Lower lobe of right lung (tissue), 2 donors: ENCODE data around the gene UBA7. TPM values are rescaled to one million over a fixed set of nuclear protein-coding genes. Genes with fewer than 3 reads are reported as not detected.
A peak's percentile ranks its signal among the peaks of the same experiment; 100 is the strongest.

ENCODE experiments used
- ATAC-seq, 2 donors: fragments of 200-7000 bp; cut with Tn5 transposase; one replicate each; pipeline ENCODE4 v1.9.1; 2020 to 2022; ENCODE audit warnings: mild to moderate bottlenecking in 2 of 2, moderate library complexity in 2 of 2
- DNase-seq: peaks from one replicate; pipeline ENCODE4 v3.0.0-alpha.2; 2020
- H3K27ac ChIP-seq: fragments of 200-600 bp; one replicate; pipeline ENCODE4 v1.8.0; 2022
- H3K27me3 ChIP-seq: fragments of 200-600 bp; one replicate; pipeline ENCODE4 v1.8.0; 2022; ENCODE audit warnings: low read depth
- H3K36me3 ChIP-seq: fragments of 200-600 bp; one replicate; pipeline ENCODE4 v1.8.0; 2022; ENCODE audit warnings: mild to moderate bottlenecking
- H3K4me1 ChIP-seq: fragments of 200-600 bp; one replicate; pipeline ENCODE4 v1.8.0; 2022
- H3K4me3 ChIP-seq: fragments of 200-600 bp; one replicate; pipeline ENCODE4 v1.8.0; 2022; ENCODE audit warnings: mild to moderate bottlenecking
- H3K9me3 ChIP-seq: fragments of 200-600 bp; one replicate; pipeline ENCODE4 v1.8.0; 2022
- CTCF ChIP-seq: fragments of 200-600 bp; IDR thresholded peaks from one replicate; pipeline ENCODE4 v1.8.0; 2022; ENCODE audit warnings: antibody characterized with exemption, mild to moderate bottlenecking
- intact Hi-C: fragments of 100-400 bp; cut with DNase I; formaldehyde crosslinking; loops from one replicate; pipeline ENCODE4 v1.11.0; 2022
- total RNA-seq: library from RNA; stranded (reverse); fragmentation: NEBNext Ultra II Directional; extraction: Animal tissue kit (Norgen Biotek cat#: 25700); gene quantifications from one replicate; pipeline ENCODE4 v1.2.1, GENCODE V29; 2021
- donor health status: DM: no; HTN: yes; CAD: no; lungs with severe emphysema.

Gene UBA7
- total RNA-seq, 1 donor from 2014 or later, result 128 TPM

- no peaks in the 10 kb centered on the region for H3K9me3 ChIP-seq
- intact Hi-C loops, result no loop called here
- no peak for ATAC-seq
Measured at GRCh38 chr3:49844464-49845183, 30.9 kb upstream of the UBA7 start.

GRCh38 chr3:49842843-49843517 lies 29.2 kb upstream of the UBA7 start:
- Histone ChIP-seq H3K4me3 (no peak overlapping the region), H3K27ac (no peak overlapping the region), H3K9me3 (no peaks in the 10 kb centered on the region), H3K27me3 (no peaks in the 10 kb centered on the region), H3K4me1 (peaks cover 10% of the 10 kb centered on the region), H3K36me3 (no peaks in the 10 kb centered on the region)
- no peak for TF ChIP-seq CTCF
- DNase-seq (no peak), ATAC-seq (no peak)
- intact Hi-C loops, result no loop called here

More at GRCh38 chr3:49844464-49845183, 30.9 kb upstream of the UBA7 start:
- no peak for TF ChIP-seq CTCF
- Histone ChIP-seq H3K4me1 (peaks cover 6% of the 10 kb centered on the region), H3K36me3 (no peaks in the 10 kb centered on the region), H3K27me3 (no peaks in the 10 kb centered on the region), H3K4me3 (no peak overlapping the region), H3K27ac (no peak overlapping the region)
- DNase-seq, result no peak

GRCh38 chr3:49841806-49842205 lies 28.1 kb upstream of the UBA7 start:
- ATAC-seq, result no peak
- peaks cover 10% of the 10 kb centered on the region for H3K4me1 ChIP-seq
- H3K9me3 ChIP-seq, result no peaks in the 10 kb centered on the region
- H3K4me3 ChIP-seq, result no peak overlapping the region
- no peak for DNase-seq
- H3K27me3 ChIP-seq, result no peaks in the 10 kb centered on the region
- H3K27ac ChIP-seq, result no peak overlapping the region
- TF ChIP-seq CTCF, result no peak
- no peaks in the 10 kb centered on the region for H3K36me3 ChIP-seq
- intact Hi-C loops, result no loop called here

GRCh38 chr3:49841126-49841696 lies 27.5 kb upstream of the UBA7 start:
- ATAC-seq (no peak), DNase-seq (no peak)
- no peaks in the 10 kb centered on the region for H3K9me3 ChIP-seq
- H3K27ac ChIP-seq, result no peak overlapping the region
- intact Hi-C loops, result no loop called here
- peaks cover 10% of the 10 kb centered on the region for H3K4me1 ChIP-seq
- no peaks in the 10 kb centered on the region for H3K36me3 ChIP-seq
- TF ChIP-seq CTCF, result peak; percentile 22
- no peak overlapping the region for H3K4me3 ChIP-seq
- H3K27me3 ChIP-seq, result no peaks in the 10 kb centered on the region

GRCh38 chr3:49840388-49840787 lies 26.6 kb upstream of the UBA7 start:
- H3K4me1 ChIP-seq, result peaks cover 10% of the 10 kb centered on the region
- TF ChIP-seq CTCF, result no peak
- ATAC-seq (no peak), DNase-seq (no peak)
- H3K9me3 ChIP-seq, result no peaks in the 10 kb centered on the region
- intact Hi-C loops, result no loop called here
- H3K27ac ChIP-seq, result peak overlapping the region; percentile 38
- H3K4me3 ChIP-seq, result no peak overlapping the region
- H3K36me3 ChIP-seq, result no peaks in the 10 kb centered on the region
- no peaks in the 10 kb centered on the region for H3K27me3 ChIP-seq
